GM12878 (cell line): ENCODE data around the gene RAB33A. TPM values are rescaled to one million over a fixed set of nuclear protein-coding genes. Genes with fewer than 3 reads are reported as not detected.

ENCODE experiments used
- ATAC-seq: fragments of 200-7000 bp; cut with Tn5 transposase; 3 replicates; pipeline ENCODE4 v1.9.1; 2020; ENCODE audit warnings: mild to moderate bottlenecking, moderate library complexity
- BruUV-seq: library from RNA; stranded (reverse); fragments of 400-500 nt; replicated peaks from 2 replicates; lab custom pipeline; 2021; lab: Mats Ljungman, UMichigan
- CTCF ChIA-PET: fragments of 300-600 bp; sonication (Branson Sonifier 250); formaldehyde crosslinking; extraction: SDS; loops from one replicate; lab custom pipeline; 2021; ENCODE audit warnings: inconsistent platforms; lab: Yijun Ruan, JAX
- POLR2A ChIA-PET: fragments of 350-600 bp; formaldehyde crosslinking; extraction: SDS; loops from one replicate; lab custom pipeline; 2021; ENCODE audit warnings: inconsistent platforms; lab: Charles Lee
- RAD21 ChIA-PET: fragments of 300-600 bp; sonication (Branson Sonifier 250); formaldehyde crosslinking; loops from one replicate; lab custom pipeline; 2023; ENCODE audit warnings: antibody characterized with exemption; ENCODE audit not compliant: unreplicated experiment; lab: Charles Lee
- SMC1A ChIA-PET: fragments of 300-600 bp; sonication (Branson Sonifier 250); formaldehyde crosslinking; loops from one replicate; lab custom pipeline; 2023; ENCODE audit not compliant: unreplicated experiment, uncharacterized antibody; lab: Charles Lee
- DNase-seq: peaks from one replicate; pipeline ENCODE4 v3.0.0-alpha.2; 2011; ENCODE audit warnings: low read depth, low spot score
- FAIRE-seq: peaks from 3 replicates; lab custom pipeline; 2011; peaks lifted over from hg19 to GRCh38; lab: Jason Lieb, UNC
- H2AFZ ChIP-seq: 2 replicates; pipeline ENCODE4 v1.6.0; 2011; ENCODE audit warnings: low read depth, low read length, control low read depth; ENCODE audit not compliant: control insufficient read depth
- H3K27ac ChIP-seq: 2 replicates; pipeline ENCODE4 v1.5.1; 2011; ENCODE audit warnings: control low read depth; ENCODE audit not compliant: control insufficient read depth, insufficient read depth
- H3K27me3 ChIP-seq, 2 experiments: replicated peaks in 1 of 2; 2 replicates each; pipeline versions ENCODE4 v1.6.0 to v1.6.1; 2011; ENCODE audit warnings: low read length in 1 of 2; ENCODE audit not compliant: control insufficient read depth in 2 of 2, insufficient read depth in 2 of 2
- H3K36me3 ChIP-seq, 2 experiments: 2 replicates each; pipeline ENCODE4 v1.5.1; 2011; ENCODE audit warnings: low read length in 1 of 2; ENCODE audit not compliant: control insufficient read depth in 2 of 2, insufficient read depth in 2 of 2
- H3K4me1 ChIP-seq: 2 replicates; pipeline ENCODE4 v1.6.1; 2011; ENCODE audit warnings: mild to moderate bottlenecking, low read length, moderate library complexity, mixed read lengths; ENCODE audit not compliant: control insufficient read depth, insufficient read depth
- H3K4me2 ChIP-seq: 2 replicates; pipeline ENCODE4 v1.6.0; 2011; ENCODE audit warnings: control low read depth; ENCODE audit not compliant: control insufficient read depth, insufficient read depth
- H3K4me3 ChIP-seq: fragments of 200-600 bp; sonication (generic); 2 replicates; pipeline ENCODE4 v1.5.1; 2016
- H3K79me2 ChIP-seq: 2 replicates; pipeline ENCODE4 v1.6.0; 2011; ENCODE audit warnings: low read length; ENCODE audit not compliant: control insufficient read depth, insufficient read depth
- H3K9ac ChIP-seq: 2 replicates; pipeline ENCODE4 v1.8.0; 2011; ENCODE audit warnings: low read length, control low read depth, mixed read lengths; ENCODE audit not compliant: control insufficient read depth, insufficient read depth
- H3K9me3 ChIP-seq: replicated peaks from 3 replicates; pipeline ENCODE4 v1.5.1; 2011; ENCODE audit warnings: mild to moderate bottlenecking, low read length; ENCODE audit not compliant: control insufficient read depth, insufficient read depth
- H4K20me1 ChIP-seq: 2 replicates; pipeline ENCODE4 v1.6.0; 2011; ENCODE audit not compliant: control insufficient read depth, insufficient read depth
- ASH2L ChIP-seq: fragments of 300-600, 200-600 bp; sonication (generic); IDR thresholded peaks from 2 replicates; pipeline ENCODE4 v1.6.1; 2017; ENCODE audit warnings: low read depth, mild to moderate bottlenecking, borderline replicate concordance
- CEBPB ChIP-seq, 2 experiments: fragments of 150-350 bp in 1 of 2; IDR thresholded peaks; 2 replicates each; pipeline ENCODE4 v1.6.1; 2012 to 2014; ENCODE audit warnings: low read depth in 2 of 2, low read length in 2 of 2, borderline replicate concordance in 1 of 2, inconsistent platforms in 1 of 2
- CHD1 ChIP-seq: IDR thresholded peaks from 2 replicates; pipeline ENCODE4 v1.6.1; 2012; ENCODE audit warnings: low read depth, low read length, improper control_type of control experiment
- CHD2 ChIP-seq: IDR thresholded peaks from 2 replicates; pipeline ENCODE4 v1.6.1; 2011; ENCODE audit warnings: low read depth, low read length, improper control_type of control experiment, borderline replicate concordance
- E2F4 ChIP-seq: IDR thresholded peaks from 2 replicates; pipeline ENCODE4 v1.6.1; 2012; ENCODE audit warnings: low read depth, low read length, improper control_type of control experiment
- HDAC6 ChIP-seq: fragments of 200-600 bp; sonication (generic); IDR thresholded peaks from one replicate; pipeline ENCODE4 v1.8.0; 2017; ENCODE audit warnings: antibody characterized with exemption; ENCODE audit not compliant: unreplicated experiment
- RAD51 ChIP-seq: fragments of 450-650 bp; IDR thresholded peaks from 2 replicates; pipeline ENCODE4 v1.6.1; 2016; ENCODE audit warnings: moderate library complexity, mild to moderate bottlenecking, inconsistent platforms
- RCOR1 ChIP-seq: conservative IDR thresholded peaks from 2 replicates; pipeline ENCODE4 v1.6.1; 2012; ENCODE audit warnings: low read depth, low read length, improper control_type of control experiment
- YBX1 ChIP-seq: fragments of 450-650 bp; IDR thresholded peaks from 2 replicates; pipeline ENCODE4 v1.6.1; 2016; ENCODE audit warnings: antibody characterized with exemption
- ZNF622 ChIP-seq: fragments of 450-650 bp; IDR thresholded peaks from 2 replicates; pipeline ENCODE4 v1.6.1; 2017; ENCODE audit warnings: mild to moderate bottlenecking, inconsistent platforms
- WGBS: methylation state at CpG from one replicate; pipeline ENCODE4 v1.1.6; 2016; ENCODE audit warnings: low lambda C conversion rate; ENCODE audit not compliant: insufficient replicate concordance, insufficient coverage; ENCODE audit errors: missing lambda C conversion rate; 5-methylcytosine and 5-hydroxymethylcytosine counted together
- in situ Hi-C: fragments of 300-500 bp; cut with MboI; formaldehyde crosslinking; loops from 9 replicates; pipeline ENCODE4 v1.14.3; 2018; ENCODE audit warnings: mixed read lengths
- intact Hi-C: fragments of 100-400 bp; cut with micrococcal nuclease; formaldehyde crosslinking; loops from one replicate; pipeline ENCODE4 v1.14.2; 2022; ENCODE audit not compliant: unreplicated experiment
- polyA plus RNA-seq, 11 experiments: library from polyadenylated mRNA; depleted of rRNA in 4 of 11; unstranded in 6 of 11; stranded (reverse) in 5 of 11; fragments of >200 nt; fragmentation: Nextera tagmentation in 4 of 11; fragmentation: Illumina TruSeq in 1 of 11; extraction: Ambion mirVana in 4 of 11; extraction: Trizol in 1 of 11; gene quantifications; 1 replicate in 1 of 11; 2 replicates in 10 of 11; pipeline versions ENCODE4 v1.2.1 to v1.2.3, GENCODE V29; 2011 to 2016; ENCODE audit warnings: inconsistent platforms in 2 of 11, missing spikeins in 2 of 11, low read depth in 1 of 11
- total RNA-seq, 4 experiments: library from RNA; depleted of rRNA in 3 of 4; stranded (reverse); fragments of >200 nt in 3 of 4; fragmentation: Illumina TruSeq in 1 of 4; extraction: Trizol in 1 of 4; gene quantifications; 2 replicates each; pipeline versions ENCODE4 v1.2.1 to v1.2.3, GENCODE V29; 2013 to 2021

The RAB33A gene
- total and polyA plus RNA-seq, 10 of the 15 experiments (the other 5 are each of a cell fraction or from before 2014, with no cell fraction given) = 6.3 to 67.3 (median 33.4) TPM

- Histone ChIP-seq H3K4me3 (no peak overlapping the region), H3K36me3 (no peaks in the 10 kb centered on the region; a peak in 2 of 4 replicates), H3K27me3 (no peaks in the 10 kb centered on the region), H3K4me1 (no peaks in the 10 kb centered on the region), H3K9me3 (no peaks in the 10 kb centered on the region), H4K20me1 (no peaks in the 10 kb centered on the region), H3K4me2 (no peak overlapping the region), H2AFZ (no peak overlapping the region), H3K27ac (no peak overlapping the region), H3K79me2 (no peaks in the 10 kb centered on the region), H3K9ac (no peak overlapping the region)
- BruUV-seq = no TSS peak
- no peak for FAIRE-seq
- POLR2A ChIA-PET = no interaction called here
- CTCF ChIA-PET = interaction anchor here (1.3 to 5.1 kb wide), 2 partner anchors 47 to 65 kb away, joined by 6 to 28 read pairs; no protein-coding TSS in a partner anchor
- intact Hi-C loops (no loop called here), in situ Hi-C loops (no loop called here)
- SMC1A ChIA-PET = interaction anchor here (1.0 to 1.5 kb wide), 3 partner anchors 9 to 15 kb away, joined by 3 to 5 read pairs (median 4); no protein-coding TSS in a partner anchor
- DNase-seq = no peak
- WGBS = 59% methylated on average over 4 of the region's 4 CpGs
- RAD21 ChIA-PET = no interaction called here
- ATAC-seq = no peak
- no peak for TF ChIP-seq ZNF622
- no peak for TF ChIP-seq RCOR1
- TF ChIP-seq E2F4 = no peak
- no peak for TF ChIP-seq RAD51
- no peak for TF ChIP-seq CEBPB (IDR thresholded peaks at IDR 0.05; ENCODE audit: borderline replicate concordance in 1 of 2, low read depth in 2 of 2, low read length in 2 of 2)
- no peak for TF ChIP-seq HDAC6
- no peak for TF ChIP-seq CHD2
- TF ChIP-seq CHD1 = no peak
- TF ChIP-seq YBX1 = no peak
- TF ChIP-seq ASH2L = no peak
Observed at GRCh38 chrX:130145123-130145522, 26.6 kb upstream of the RAB33A start.
